Adrenal gland (tissue), 12 donors: Measurements from ENCODE around the gene GSX2. TPM values are rescaled to one million over a fixed set of nuclear protein-coding genes. Genes with fewer than 3 reads are reported as not detected.

Experiments
- DNase-seq, 7 donors: peaks; one replicate each; pipeline ENCODE4 v3.0.0-alpha.2; 2019 to 2020
- H3K27ac ChIP-seq, 5 donors: fragments of 200-600 bp; sonication (generic) in 4 of 5; 1 replicate in 3 of 5; 2 replicates in 2 of 5; pipeline versions ENCODE4 v1.5.1 to v1.8.0; 2016 to 2020; ENCODE audit warnings: mild to moderate bottlenecking in 1 of 5
- H3K27me3 ChIP-seq: fragments of 200-600 bp; 2 replicates; pipeline ENCODE4 v1.8.0; 2021
- H3K36me3 ChIP-seq, 2 donors: fragments of 200-600 bp; replicated peaks in 1 of 2; 1 replicate in 1 of 2; 2 replicates in 1 of 2; pipeline versions ENCODE4 v1.5.1 to v1.8.0; 2018 to 2022
- H3K4me1 ChIP-seq, 2 donors: fragments of 200-600 bp; replicated peaks in 1 of 2; 1 replicate in 1 of 2; 2 replicates in 1 of 2; pipeline versions ENCODE4 v1.5.1 to v1.8.0; 2018 to 2021
- H3K4me3 ChIP-seq, 4 donors: fragments of 200-600 bp; sonication (generic) in 3 of 4; one replicate each; pipeline ENCODE4 v1.5.1; 2016 to 2018
- H3K9me3 ChIP-seq, 3 donors: fragments of 200-600 bp; sonication (generic) in 1 of 3; replicated peaks in 1 of 3; 1 replicate in 2 of 3; 2 replicates in 1 of 3; pipeline versions ENCODE4 v1.5.1 to v1.8.0; 2016 to 2021
- POLR2A ChIP-seq, 2 donors: fragments of 450-650 bp; IDR thresholded peaks; one replicate each; pipeline ENCODE4 v1.6.1; 2017; ENCODE audit warnings: antibody characterized with exemption in 2 of 2, mild to moderate bottlenecking in 2 of 2, moderate library complexity in 1 of 2
- WGBS, 4 donors: extraction: QIAGEN DNeasy Blood & Tissue Kit in 2 of 4; methylation state at CpG; one replicate each; pipeline versions ENCODE4 v1.1.5 to v1.1.7; 2013 to 2017; 5-methylcytosine and 5-hydroxymethylcytosine counted together
- intact Hi-C, 2 donors: fragments of 100-400 bp; cut with DNase I; formaldehyde crosslinking; loops; one replicate each; pipeline versions ENCODE4 v1.14.1 to v1.15.0; 2022 to 2023
- polyA plus RNA-seq, 3 donors: library from polyadenylated mRNA; stranded (reverse); fragments of 200-250 nt in 2 of 3; fragments of 350-450 nt in 1 of 3; fragmentation: Illumina TruSeq in 1 of 3; extraction: RNeasy Lipid Tissue Mini Kit (QIAGEN cat#74804) in 1 of 3; gene quantifications; one replicate each; pipeline ENCODE4 v1.2.3, GENCODE V29; 2013 to 2014
- total RNA-seq, 9 donors: library from RNA; depleted of rRNA in 4 of 9; stranded (reverse); fragments of >200 nt in 4 of 9; fragments of 120-200 nt in 1 of 9; fragmentation: NEBNext Ultra II Directional in 1 of 9; extraction: Animal tissue kit (Norgen Biotek cat#: 25700) in 1 of 9; gene quantifications; one replicate each; pipeline versions ENCODE4 v1.1.0 to v1.2.4, GENCODE V29; 2013 to 2023
- TF ChIP-seq, protein P1 (sequence below), 6 experiments: fragments of 450-650 bp in 4 of 6; fragments of 200-600 bp in 2 of 6; sonication (generic) in 1 of 6; IDR thresholded peaks; 1 replicate in 5 of 6; 2 replicates in 1 of 6; pipeline versions ENCODE4 v1.5.1 to v1.8.0; 2016 to 2021; ENCODE audit warnings: antibody characterized with exemption in 6 of 6, mild to moderate bottlenecking in 2 of 6, moderate library complexity in 1 of 6
- donor health status: healthy with polysubstance abuse.
- donor health status: Bipolar disorder and iron deficiency.
- donor health status: DM: yes; HTN: yes; CAD: no.
- donor health status: DM: no; HTN: no; CAD: no.
- donor health status: DM: no; HTN: no; CAD: no.
- donor health status: DM: yes; HTN: yes; CAD: no.

GSX2 gene
- total and polyA plus RNA-seq, 12 donors = not detected

DNA sequence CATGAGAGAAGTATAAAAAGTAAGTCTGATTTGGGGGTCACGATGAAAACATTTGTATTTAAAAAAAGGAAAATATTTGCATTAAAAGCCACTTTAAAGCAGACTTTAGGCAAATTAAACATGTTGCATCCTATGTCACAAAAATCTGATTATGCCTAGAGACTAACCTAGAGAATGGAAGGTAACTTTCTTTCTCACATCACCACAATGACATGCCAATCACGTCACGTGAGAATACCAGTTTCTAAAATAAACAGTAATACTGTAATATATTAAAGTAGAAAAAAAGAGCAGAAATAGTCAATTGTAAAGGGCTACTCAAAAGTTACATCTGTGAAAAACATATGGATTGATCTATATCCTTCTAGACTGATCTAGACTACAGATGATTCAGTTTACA lies 38.9 kb upstream of the GSX2 start:
- Histone ChIP-seq H3K27ac (no peak overlapping the region), H3K4me3 (peak overlapping the region in 1 of 4 donors; percentile 85), H3K36me3 (no peaks in the 10 kb centered on the region), H3K9me3 (no peaks in the 10 kb centered on the region), H3K4me1 (peaks cover 31 to 76% of the 10 kb centered on the region in 2 donors), H3K27me3 (no peaks in the 10 kb centered on the region)
- WGBS, 4 donors = 45 to 57% (median 53%) methylated on average over 3 of the region's 3 CpGs
- DNase-seq = no peak
- no peak for TF ChIP-seq POLR2A (IDR thresholded peaks at IDR 0.05)
- TF ChIP-seq, protein P1, sequence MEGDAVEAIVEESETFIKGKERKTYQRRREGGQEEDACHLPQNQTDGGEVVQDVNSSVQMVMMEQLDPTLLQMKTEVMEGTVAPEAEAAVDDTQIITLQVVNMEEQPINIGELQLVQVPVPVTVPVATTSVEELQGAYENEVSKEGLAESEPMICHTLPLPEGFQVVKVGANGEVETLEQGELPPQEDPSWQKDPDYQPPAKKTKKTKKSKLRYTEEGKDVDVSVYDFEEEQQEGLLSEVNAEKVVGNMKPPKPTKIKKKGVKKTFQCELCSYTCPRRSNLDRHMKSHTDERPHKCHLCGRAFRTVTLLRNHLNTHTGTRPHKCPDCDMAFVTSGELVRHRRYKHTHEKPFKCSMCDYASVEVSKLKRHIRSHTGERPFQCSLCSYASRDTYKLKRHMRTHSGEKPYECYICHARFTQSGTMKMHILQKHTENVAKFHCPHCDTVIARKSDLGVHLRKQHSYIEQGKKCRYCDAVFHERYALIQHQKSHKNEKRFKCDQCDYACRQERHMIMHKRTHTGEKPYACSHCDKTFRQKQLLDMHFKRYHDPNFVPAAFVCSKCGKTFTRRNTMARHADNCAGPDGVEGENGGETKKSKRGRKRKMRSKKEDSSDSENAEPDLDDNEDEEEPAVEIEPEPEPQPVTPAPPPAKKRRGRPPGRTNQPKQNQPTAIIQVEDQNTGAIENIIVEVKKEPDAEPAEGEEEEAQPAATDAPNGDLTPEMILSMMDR (IDR thresholded peaks at IDR 0.05) = no peak
- intact Hi-C loops = no loop called here

DNA sequence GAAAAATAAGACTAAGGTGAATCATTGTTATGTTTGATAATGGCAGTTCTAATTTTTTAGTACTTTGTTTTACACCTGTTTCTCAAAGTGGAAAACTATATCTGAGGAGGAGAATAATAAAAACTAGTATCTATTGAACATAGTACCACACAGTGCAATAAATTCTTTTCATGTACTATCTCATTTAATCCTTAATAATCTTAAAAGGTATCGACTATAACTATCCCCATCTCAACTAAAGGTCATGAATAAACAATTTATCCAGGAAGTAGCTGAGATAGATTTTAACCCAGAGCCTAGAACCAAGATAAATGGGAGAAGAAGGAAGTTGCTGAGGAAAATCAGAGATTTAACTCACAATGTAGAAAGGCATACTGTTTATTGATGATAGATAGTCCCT lies 38.1 kb upstream of the GSX2 start:
- H3K27ac ChIP-seq = no peak overlapping the region
- peak overlapping the region in 1 of 4 donors; percentile 85 for H3K4me3 ChIP-seq
- intact Hi-C loops = no loop called here
- H3K27me3 ChIP-seq = no peaks in the 10 kb centered on the region
- no peak for DNase-seq
- H3K9me3 ChIP-seq = no peaks in the 10 kb centered on the region
- no peaks in the 10 kb centered on the region for H3K36me3 ChIP-seq
- H3K4me1 ChIP-seq = peaks cover 31 to 71% of the 10 kb centered on the region in 2 donors
- 58 to 75% (median 70%) methylated on average over 1 of the region's 1 CpG for WGBS, 4 donors
- TF ChIP-seq, protein P1 (IDR thresholded peaks at IDR 0.05) = no peak
- TF ChIP-seq POLR2A (IDR thresholded peaks at IDR 0.05) = no peak

DNA sequence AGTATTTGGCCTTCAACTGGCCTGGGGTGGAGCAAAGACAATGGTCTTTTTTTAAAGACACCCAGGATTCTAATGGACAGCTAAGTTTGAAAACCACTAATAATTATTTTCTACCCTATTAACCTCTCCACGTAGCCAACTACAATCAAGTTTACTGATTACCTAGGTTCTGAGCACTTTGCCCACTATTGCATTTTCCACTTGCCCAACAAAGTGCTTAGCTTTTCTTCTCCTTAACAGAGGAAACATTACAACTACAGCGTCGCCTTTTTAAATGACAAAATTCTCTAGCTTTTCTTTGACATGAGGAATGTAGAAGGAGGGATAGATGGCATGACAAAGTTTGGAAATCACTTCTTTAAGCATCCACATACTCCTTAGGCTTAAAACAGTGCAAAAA lies 37.6 kb upstream of the GSX2 start:
- H3K36me3 ChIP-seq = no peaks in the 10 kb centered on the region
- no peaks in the 10 kb centered on the region for H3K27me3 ChIP-seq
- no peaks in the 10 kb centered on the region for H3K9me3 ChIP-seq
- peaks cover 31 to 66% of the 10 kb centered on the region in 2 donors for H3K4me1 ChIP-seq
- no peak for DNase-seq
- intact Hi-C loops = no loop called here
- H3K27ac ChIP-seq = peak overlapping the region in 4 of 5 donors; percentile 9 to 99 (median 94)
- TF ChIP-seq, protein P1 (IDR thresholded peaks at IDR 0.05) = no peak
- TF ChIP-seq POLR2A (IDR thresholded peaks at IDR 0.05) = no peak
- WGBS, 4 donors = 30 to 50% (median 42%) methylated on average over 3 of the region's 3 CpGs
- peak overlapping the region in 2 of 4 donors; percentile 85 to 98 for H3K4me3 ChIP-seq

DNA sequence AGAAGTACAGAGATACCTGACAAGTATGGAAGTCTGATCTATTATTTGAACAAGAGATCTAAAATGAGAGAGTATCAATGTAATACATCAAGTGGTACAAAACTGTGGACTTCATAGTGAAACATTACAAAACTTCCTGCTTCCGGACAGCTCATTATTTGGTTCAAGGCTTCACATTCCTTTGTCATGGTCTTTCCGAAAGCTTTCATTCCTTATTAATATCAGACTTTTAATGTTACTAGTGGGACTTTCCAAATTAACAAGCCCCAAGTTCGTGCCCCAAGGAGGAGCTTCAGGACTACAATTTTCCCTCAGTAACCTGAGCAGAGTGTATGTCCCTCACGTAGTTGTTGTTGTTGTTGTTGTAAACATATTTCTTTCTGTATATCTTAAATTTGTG lies 36.7 kb upstream of the GSX2 start:
- no peaks in the 10 kb centered on the region for H3K27me3 ChIP-seq
- H3K27ac ChIP-seq = peak overlapping the region; percentile 87 to 99 (median 94)
- no peaks in the 10 kb centered on the region for H3K9me3 ChIP-seq
- H3K4me3 ChIP-seq = peak overlapping the region; percentile 85 to 98 (median 94)
- peak in 1 of 2 donors; percentile 55 for TF ChIP-seq POLR2A (IDR thresholded peaks at IDR 0.05)
- TF ChIP-seq, protein P1 (IDR thresholded peaks at IDR 0.05) = no peak
- H3K4me1 ChIP-seq = peaks cover 31 to 58% of the 10 kb centered on the region in 2 donors
- H3K36me3 ChIP-seq = no peaks in the 10 kb centered on the region
- 0 to 3% (median 0%) methylated on average over 4 of the region's 4 CpGs for WGBS, 4 donors
- peak in 1 of 7 donors; percentile 11 for DNase-seq
- intact Hi-C loops = no loop called here
